GM18502 (cell line): ENCODE measurements around the gene APEH.

Experiments
- ATAC-seq: cut with Tn5 transposase; IDR thresholded peaks from one replicate; pipeline ENCODE4 v1.9.1; 2021; ENCODE audit warnings: mild to moderate bottlenecking; ENCODE audit not compliant: unreplicated experiment, poor library complexity

APEH gene

DNA sequence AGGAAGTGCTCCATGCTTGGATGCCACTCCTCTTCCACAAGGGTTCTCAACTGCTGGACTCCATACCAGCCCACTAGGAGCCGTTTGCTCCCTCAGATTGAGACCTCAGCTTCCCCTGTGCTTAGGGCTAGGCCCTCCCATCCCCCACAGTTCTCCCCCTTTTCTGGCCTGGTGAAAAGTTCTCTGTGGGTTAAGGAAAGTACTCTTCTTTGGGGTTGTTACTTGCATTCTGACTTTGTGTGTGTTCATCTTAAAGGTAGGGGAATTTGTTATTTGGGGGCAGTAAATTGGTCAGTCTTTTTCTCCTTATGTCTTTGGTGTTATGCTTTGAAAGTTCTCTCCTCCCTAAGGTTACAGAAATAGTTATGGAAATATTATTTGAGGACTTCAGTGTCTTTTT is 24.0 kb upstream of the APEH start:
- no peak for ATAC-seq

DNA sequence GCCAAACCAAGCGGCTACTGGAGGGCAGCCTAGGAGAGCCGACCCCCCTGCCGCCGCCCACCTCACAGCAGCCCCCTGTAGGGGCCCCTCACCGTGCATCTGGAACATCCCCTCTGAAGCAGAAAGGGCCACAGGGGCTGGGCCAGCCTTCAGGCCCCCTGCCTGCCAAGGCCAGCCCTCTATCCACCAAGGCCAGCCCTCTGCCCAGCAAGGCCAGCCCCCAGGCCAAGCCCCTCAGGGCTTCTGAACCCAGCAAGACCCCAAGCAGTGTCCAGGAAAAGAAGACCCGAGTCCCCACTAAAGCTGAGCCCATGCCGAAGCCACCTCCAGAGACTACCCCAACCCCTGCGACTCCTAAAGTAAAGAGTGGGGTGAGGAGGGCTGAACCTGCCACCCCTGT is 23.5 kb upstream of the APEH start:
- no peak for ATAC-seq

DNA sequence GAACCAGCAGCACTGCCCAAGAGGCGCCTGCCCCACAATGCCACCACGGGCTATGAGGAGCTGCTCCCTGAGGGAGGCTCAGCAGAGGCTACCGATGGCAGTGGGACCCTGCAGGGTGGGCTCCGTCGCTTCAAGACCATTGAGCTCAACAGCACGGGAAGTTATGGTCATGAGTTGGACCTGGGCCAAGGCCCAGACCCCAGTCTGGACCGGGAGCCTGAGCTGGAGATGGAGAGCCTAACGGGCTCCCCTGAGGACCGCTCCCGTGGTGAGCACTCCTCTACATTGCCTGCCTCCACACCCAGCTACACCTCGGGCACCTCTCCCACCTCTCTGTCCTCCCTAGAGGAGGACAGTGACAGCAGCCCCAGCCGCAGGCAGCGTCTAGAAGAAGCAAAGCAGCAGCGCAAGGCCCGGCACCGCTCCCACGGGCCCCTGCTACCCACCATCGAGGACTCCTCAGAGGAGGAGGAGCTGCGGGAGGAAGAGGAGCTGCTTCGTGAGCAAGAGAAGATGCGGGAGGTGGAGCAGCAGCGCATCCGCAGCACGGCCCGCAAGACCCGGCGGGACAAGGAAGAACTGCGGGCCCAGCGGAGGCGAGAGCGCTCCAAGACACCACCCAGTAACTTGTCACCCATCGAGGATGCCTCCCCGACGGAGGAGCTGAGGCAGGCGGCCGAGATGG is 21.8 kb upstream of the APEH start:
- no peak for ATAC-seq

DNA sequence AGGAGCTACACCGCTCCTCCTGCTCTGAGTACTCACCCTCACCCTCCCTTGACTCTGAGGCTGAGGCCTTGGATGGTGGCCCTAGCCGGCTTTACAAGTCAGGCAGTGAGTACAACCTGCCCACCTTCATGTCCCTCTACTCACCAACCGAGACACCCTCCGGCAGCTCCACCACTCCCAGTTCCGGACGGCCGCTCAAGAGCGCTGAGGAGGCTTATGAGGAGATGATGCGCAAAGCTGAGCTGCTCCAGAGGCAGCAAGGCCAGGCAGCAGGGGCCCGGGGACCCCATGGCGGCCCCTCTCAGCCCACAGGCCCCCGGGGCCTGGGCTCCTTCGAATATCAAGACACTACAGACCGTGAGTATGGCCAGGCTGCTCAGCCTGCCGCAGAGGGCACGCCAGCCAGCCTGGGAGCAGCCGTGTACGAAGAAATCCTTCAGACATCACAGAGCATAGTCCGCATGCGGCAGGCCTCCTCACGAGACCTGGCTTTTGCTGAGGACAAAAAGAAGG is 21.2 kb upstream of the APEH start:
- no peak for ATAC-seq

DNA sequence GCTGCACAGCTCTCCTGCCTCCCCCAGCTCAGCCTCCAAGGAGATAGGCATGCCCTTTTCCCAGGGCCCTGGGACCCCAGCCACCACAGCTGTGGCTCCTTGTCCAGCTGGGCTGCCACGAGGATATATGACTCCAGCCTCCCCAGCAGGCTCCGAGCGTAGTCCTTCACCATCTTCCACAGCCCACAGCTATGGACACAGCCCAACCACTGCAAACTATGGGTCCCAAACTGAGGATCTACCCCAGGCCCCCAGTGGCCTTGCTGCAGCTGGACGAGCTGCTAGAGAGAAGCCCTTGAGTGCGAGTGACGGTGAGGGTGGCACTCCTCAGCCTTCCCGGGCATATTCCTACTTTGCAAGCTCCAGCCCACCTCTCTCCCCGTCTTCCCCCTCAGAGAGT is 20.5 kb upstream of the APEH start:
- no peak for ATAC-seq

DNA sequence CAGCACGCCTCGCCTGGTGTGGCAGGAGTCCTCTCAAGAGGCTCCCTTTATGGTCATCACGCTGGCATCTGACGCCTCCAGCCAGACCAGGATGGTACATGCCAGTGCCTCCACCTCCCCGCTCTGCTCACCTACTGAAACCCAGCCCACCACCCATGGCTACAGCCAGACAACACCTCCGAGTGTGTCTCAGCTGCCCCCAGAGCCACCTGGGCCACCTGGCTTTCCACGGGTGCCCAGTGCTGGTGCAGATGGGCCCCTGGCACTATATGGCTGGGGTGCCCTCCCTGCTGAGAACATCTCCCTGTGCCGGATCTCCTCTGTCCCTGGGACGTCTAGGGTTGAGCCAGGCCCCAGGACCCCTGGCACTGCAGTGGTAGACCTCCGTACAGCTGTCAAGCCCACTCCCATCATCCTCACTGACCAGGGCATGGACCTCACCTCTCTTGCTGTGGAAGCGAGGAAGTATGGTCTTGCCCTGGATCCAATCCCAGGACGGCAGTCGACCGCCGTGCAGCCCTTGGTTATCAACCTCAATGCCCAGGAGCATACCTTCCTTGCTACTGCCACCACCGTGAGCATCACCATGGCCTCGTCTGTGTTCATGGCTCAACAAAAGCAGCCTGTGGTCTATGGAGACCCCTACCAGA is 19.9 kb upstream of the APEH start:
- ATAC-seq, result no peak

DNA sequence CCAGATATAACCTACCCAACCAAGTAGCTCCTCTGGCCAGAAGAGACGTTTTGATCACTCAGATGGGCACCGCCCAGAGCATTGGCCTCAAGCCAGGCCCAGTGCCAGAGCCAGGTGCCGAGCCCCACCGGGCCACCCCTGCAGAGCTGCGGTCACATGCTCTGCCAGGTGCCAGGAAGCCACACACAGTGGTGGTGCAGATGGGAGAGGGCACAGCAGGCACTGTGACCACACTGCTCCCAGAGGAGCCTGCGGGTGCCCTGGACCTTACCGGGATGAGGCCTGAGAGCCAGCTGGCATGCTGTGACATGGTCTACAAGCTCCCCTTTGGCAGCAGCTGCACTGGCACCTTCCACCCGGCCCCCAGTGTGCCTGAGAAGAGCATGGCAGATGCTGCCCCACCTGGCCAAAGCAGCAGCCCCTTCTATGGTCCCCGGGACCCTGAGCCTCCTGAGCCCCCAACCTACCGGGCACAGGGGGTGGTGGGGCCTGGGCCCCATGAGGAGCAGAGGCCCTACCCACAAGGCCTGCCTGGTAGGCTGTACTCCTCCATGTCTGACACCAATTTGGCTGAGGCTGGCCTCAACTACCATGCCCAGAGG is 19.1 kb upstream of the APEH start:
- ATAC-seq, result no peak

DNA sequence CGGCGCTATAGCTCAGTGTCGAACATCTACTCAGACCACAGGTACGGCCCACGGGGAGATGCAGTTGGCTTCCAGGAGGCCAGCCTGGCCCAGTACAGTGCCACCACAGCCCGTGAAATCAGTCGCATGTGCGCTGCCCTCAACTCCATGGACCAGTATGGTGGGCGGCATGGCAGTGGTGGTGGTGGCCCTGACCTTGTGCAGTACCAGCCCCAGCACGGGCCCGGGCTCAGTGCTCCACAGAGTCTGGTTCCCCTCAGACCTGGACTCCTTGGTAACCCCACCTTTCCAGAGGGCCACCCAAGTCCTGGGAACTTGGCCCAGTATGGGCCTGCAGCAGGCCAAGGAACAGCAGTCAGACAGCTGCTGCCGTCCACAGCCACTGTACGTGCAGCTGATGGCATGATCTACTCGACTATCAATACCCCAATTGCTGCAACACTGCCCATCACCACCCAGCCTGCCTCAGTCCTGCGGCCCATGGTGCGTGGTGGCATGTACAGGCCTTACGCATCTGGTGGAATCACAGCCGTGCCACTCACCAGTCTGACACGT is 18.3 kb upstream of the APEH start:
- no peak for ATAC-seq

DNA sequence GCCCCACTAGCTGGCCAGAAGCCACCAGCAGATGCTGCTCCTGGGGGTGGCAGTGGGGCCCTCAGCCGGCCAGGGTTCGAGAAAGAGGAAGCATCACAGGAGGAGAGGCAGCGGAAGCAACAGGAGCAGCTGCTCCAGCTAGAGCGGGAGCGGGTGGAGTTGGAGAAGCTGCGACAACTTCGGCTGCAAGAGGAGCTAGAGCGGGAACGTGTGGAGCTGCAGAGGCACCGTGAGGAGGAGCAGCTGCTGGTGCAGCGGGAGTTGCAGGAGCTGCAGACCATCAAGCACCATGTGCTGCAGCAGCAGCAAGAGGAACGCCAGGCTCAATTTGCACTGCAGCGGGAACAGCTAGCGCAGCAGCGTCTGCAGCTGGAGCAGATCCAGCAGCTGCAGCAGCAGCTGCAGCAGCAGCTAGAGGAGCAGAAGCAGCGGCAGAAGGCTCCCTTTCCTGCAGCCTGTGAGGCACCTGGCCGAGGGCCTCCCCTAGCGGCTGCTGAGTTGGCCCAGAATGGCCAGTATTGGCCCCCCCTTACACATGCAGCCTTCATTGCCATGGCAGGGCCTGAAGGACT is 17.5 kb upstream of the APEH start:
- ATAC-seq, result no peak

DNA sequence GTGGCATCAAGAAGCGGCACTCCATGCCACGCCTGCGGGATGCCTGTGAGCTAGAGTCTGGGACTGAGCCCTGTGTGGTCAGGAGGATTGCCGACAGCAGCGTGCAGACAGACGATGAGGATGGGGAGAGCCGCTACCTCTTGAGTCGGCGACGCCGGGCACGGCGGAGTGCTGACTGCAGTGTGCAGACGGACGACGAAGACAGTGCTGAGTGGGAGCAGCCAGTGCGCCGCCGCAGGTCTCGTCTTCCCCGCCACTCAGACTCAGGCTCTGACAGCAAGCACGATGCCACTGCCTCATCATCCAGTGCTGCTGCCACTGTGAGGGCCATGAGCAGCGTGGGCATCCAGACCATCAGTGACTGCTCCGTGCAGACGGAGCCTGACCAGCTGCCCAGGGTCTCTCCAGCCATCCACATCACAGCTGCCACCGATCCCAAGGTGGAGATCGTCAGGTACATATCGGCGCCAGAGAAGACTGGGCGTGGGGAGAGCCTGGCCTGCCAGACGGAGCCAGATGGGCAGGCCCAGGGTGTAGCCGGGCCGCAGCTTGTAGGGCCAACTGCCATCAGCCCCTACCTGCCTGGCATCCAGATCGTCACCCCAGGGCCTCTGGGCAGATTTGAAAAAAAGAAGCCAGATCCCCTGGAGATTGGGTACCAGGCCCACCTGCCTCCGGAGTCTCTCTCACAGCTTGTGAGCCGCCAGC is 16.8 kb upstream of the APEH start:
- no peak for ATAC-seq

DNA sequence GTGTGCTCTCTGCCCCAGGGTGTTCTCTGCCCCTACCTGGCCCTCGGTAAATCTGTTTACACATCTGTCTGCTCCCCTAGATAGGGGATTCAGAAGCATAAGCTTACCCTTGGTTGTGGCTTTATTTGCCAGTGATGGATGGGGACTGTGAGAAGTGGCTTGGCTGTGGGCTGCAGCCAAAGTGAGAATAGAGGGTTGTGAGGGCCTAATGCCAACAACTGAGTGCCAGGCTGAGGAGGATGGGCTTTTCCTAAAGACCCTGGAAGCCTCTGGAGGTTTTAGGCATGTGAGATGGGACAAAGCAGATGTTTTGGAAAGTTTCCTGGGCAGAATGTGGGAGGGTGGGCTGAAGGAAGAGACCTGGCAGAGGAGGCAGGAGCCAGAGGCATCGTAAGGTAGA is 15.4 kb upstream of the APEH start:
- ATAC-seq, result no peak

DNA sequence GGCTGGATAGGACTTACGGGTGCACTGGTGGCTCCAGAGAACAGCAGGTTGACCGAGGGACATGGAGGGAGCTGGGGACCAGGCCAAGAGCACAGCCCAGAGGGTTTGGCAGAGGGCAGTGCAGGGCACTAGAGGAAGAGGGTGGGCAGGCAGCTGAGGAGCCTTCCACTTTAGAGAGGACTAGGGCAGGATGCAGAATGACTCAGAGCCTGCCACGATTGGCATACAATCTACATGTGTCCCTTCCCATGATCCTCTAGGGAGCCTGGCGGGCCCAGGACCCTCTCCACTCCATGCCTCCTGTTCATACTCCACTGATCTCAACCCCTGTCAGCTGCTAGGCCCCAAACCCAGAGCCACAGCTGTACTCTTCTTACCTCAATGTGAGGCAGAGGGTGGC is 14.4 kb upstream of the APEH start:
- no peak for ATAC-seq

DNA sequence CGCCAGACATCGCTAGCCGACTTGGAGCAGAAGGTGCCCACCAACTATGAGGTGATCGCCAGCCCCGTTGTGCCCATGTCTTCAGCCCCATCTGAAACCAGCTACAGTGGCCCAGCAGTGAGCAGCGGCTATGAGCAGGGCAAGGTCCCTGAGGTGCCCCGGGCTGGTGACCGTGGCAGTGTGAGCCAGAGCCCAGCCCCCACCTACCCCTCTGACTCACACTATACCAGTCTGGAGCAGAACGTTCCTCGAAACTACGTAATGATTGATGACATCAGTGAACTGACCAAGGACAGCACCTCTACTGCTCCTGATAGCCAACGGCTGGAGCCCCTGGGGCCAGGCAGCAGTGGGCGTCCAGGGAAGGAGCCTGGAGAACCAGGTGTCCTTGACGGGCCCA is 12.9 kb upstream of the APEH start:
- no peak for ATAC-seq

DNA sequence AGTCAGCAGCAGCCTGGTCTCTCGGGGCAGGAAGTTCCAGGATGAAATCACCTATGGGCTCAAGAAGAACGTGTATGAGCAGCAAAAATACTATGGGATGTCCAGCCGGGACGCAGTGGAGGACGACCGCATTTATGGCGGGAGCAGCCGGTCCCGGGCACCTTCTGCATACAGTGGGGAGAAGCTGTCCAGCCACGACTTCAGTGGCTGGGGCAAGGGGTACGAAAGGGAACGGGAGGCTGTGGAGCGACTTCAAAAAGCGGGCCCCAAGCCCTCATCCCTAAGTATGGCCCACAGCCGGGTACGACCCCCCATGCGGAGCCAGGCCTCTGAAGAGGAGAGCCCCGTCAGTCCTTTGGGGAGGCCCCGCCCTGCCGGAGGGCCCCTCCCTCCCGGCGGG is 12.1 kb upstream of the APEH start:
- no peak for ATAC-seq

DNA sequence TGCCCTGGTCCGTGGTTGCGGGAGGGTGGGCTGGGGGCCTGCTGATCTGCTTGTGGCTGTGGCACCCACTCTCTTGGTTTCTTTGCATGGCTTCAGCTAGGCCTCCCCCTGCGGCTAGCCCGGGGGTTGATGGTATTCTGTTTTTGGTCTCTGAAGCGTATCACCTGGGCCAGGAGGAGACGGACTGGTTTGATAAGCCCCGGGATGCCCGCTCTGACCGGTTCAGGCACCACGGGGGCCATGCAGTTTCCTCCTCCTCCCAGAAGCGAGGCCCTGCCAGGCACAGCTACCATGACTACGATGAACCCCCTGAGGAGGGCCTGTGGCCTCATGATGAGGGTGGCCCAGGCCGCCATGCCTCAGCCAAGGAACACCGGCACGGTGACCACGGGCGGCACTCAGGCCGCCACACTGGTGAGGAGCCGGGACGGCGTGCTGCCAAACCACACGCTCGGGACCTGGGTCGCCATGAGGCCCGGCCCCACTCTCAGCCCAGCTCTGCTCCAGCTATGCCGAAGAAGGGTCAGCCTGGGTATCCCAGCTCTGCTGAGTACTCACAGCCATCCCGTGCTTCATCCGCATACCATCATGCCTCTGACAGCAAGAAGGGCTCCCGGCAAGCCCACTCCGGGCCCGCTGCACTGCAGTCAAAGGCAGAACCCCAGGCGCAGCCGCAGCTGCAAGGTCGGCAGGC is 11.3 kb upstream of the APEH start:
- no peak for ATAC-seq

DNA sequence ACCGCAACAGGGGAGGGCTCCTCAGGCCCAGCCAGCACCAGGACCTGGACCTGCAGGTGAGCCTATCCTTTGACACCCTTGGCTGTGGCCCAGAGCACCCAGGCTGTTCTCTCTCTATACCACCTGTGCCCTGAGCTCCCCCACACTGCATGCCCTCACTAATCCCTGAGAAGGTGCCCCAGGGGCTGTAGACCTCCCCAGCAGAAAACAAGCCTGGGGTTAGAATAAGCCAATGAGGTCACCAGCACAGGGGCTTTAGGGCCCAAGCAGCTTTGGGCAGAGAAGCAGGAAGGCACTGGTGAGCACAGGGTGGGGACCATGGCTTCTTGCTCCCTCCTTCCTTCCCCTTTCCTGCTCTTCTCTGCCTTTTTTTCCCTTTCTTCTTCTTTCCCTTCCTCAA is 10.3 kb upstream of the APEH start:
- no peak for ATAC-seq

DNA sequence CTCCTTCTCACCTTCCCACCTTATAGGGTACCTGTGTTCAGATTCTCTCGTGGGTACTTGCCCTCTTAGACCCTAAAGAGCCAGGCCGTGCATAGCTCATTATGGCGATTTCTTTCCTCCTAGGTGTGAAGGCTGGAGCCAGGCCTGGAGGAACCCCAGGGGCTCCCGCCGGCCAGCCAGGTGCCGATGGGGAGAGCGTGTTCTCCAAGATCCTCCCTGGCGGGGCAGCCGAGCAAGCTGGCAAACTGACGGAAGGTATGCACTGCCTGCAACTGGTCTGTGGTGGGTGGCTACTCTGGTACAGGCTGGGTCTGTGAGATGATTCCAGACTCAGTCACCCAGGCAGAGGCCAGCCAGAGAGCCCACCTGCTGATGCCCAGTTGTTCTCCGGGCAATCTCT is 9.9 kb upstream of the APEH start:
- ATAC-seq, result no peak

DNA sequence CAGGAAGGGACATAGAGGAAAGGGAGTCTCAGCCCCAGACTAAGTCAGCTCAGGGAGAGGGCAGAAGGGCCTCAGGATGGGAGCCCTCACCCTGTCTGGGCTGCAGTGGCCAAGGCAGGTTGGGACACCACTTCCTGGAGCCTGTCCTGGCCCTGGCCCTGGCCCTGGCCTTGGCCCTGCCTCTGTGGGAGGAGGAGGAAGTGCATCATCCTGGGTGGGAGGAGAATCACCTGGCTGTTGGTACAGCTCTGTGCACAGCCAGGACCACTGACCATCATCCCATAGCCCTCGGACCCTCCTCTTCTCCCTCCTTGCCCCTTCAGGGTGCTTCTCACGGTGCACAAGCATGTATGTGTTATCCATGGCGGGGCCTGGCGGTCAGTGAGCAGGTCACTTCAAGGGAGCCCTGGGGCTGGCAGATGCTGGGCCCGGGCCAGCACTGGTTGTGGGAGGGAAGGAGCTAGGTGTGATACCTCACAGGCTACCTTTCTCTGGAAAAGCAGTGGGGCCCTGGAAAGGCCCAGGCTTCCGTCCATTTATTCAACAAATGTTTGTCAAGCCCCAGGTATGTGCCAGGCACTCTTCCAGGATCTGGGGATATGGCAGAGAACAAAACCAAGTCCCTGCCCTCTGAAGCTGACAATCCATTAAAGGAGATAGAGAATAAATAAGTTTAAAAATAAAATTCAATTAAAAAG is 8.2 kb upstream of the APEH start:
- ATAC-seq, result no peak

DNA sequence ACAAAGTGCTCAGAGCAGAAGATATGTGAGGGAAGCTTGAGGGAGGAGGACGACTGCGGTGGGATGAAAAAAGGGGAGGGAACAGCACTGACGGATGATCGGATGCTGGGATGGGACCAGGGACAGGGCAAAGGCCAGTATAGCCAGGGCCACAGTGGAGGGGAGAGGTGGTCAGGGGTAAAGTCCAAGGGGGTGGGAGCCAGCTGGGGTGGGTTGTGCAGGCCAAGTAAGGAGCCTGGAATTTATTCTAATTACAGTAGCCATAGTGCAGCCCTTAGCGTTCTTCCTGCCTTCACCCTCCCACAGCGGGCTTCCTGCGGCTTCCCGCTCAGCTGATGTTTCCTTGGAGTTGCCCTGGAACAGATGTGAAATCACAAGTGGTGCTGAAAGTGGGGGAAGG is 7.6 kb upstream of the APEH start:
- ATAC-seq, result no peak
